ENCODE measurements around the gene CENPP. TPM values are rescaled to one million over a fixed set of nuclear protein-coding genes. Genes with fewer than 3 reads are reported as not detected.
A peak's percentile ranks its signal among the peaks of the same experiment; 100 is the strongest.

Gene CENPP
- total RNA-seq, 1 donor from 2014 or later = 4.4 TPM

GRCh38 chr9:92291577-92291976, 34.2 kb upstream of the CENPP start:
- no peak for DNase-seq (ENCODE audit: low read depth)
- TF ChIP-seq CTCF (conservative IDR thresholded peaks at IDR 0.05; ENCODE audit: low read depth, low read length) = no peak
- no peak overlapping the region for H3K4me3 ChIP-seq (ENCODE audit: low read depth, low read length)

- DNase-seq (ENCODE audit: low read depth) = no peak
- no peak for TF ChIP-seq CTCF (conservative IDR thresholded peaks at IDR 0.05; ENCODE audit: low read depth, low read length)
- peak overlapping the region; percentile 92 for H3K4me3 ChIP-seq (ENCODE audit: low read depth, low read length)
Observed at GRCh38 chr9:92292338-92293074, 33.2 kb upstream of the CENPP start.

- no peak for DNase-seq (ENCODE audit: low read depth)
- TF ChIP-seq CTCF (conservative IDR thresholded peaks at IDR 0.05; ENCODE audit: low read depth, low read length) = no peak
- peak overlapping the region; percentile 92 for H3K4me3 ChIP-seq (ENCODE audit: low read depth, low read length)
Observed at GRCh38 chr9:92293075-92293354, 32.7 kb upstream of the CENPP start.

- peak; percentile 43 for TF ChIP-seq CTCF (conservative IDR thresholded peaks at IDR 0.05; ENCODE audit: low read depth, low read length)
- peak; percentile 70 for DNase-seq (ENCODE audit: low read depth)
- peak within 1 kb of the TSS; percentile 92 for H3K4me3 ChIP-seq (ENCODE audit: low read depth, low read length)
Observed at GRCh38 chr9:92293452-92294296, 32.1 kb upstream of the CENPP start, which contains the start of gene IARS1. TSS of gene IARS1 (minus strand) at chr9:92293697. CDS start at chr9:92289419, 4,278 bp downstream.

GRCh38 chr9:92294297-92294676, 31.5 kb upstream of the CENPP start:
- no peak for TF ChIP-seq CTCF (conservative IDR thresholded peaks at IDR 0.05; ENCODE audit: low read depth, low read length)
- peak overlapping the region; percentile 92 for H3K4me3 ChIP-seq (ENCODE audit: low read depth, low read length)
- DNase-seq (ENCODE audit: low read depth) = no peak

GRCh38 chr9:92295240-92295790, 30.4 kb upstream of the CENPP start:
- no peak for TF ChIP-seq CTCF (conservative IDR thresholded peaks at IDR 0.05; ENCODE audit: low read depth, low read length)
- DNase-seq (ENCODE audit: low read depth) = no peak
- H3K4me3 ChIP-seq (ENCODE audit: low read depth, low read length) = no peak overlapping the region

Measured in epithelial cell of proximal tubule (primary cell).